Natural killer cell (primary cell): ENCODE data around the gene HEXB. TPM values are rescaled to one million over a fixed set of nuclear protein-coding genes. Genes with fewer than 3 reads are reported as not detected.

ENCODE experiments used
- ATAC-seq, 3 donors: fragments of 150-1000 bp in 2 of 3; fragments of 200-7000 bp in 1 of 3; cut with Tn5 transposase; 1 replicate in 1 of 3; 2 replicates in 2 of 3; pipeline ENCODE4 v1.10.0; 2021; ENCODE audit warnings: mild to moderate bottlenecking in 2 of 3, moderate library complexity in 2 of 3
- DNase-seq, 2 donors: peaks; one replicate each; pipeline versions ENCODE4 v3.0.0 to v3.0.0-alpha.2; 2013 to 2021; ENCODE audit warnings: mixed read lengths in 1 of 2
- H3K27ac ChIP-seq: one replicate; pipeline ENCODE4 v1.5.1; 2013; ENCODE audit warnings: mild to moderate bottlenecking, low read length
- H3K27me3 ChIP-seq: one replicate; pipeline ENCODE4 v1.6.1; 2013; ENCODE audit warnings: low read length; ENCODE audit not compliant: control insufficient read depth, insufficient read depth
- H3K36me3 ChIP-seq: one replicate; pipeline ENCODE4 v1.6.1; 2013; ENCODE audit warnings: low read length; ENCODE audit not compliant: control insufficient read depth, insufficient read depth
- H3K4me1 ChIP-seq: one replicate; pipeline ENCODE4 v1.6.1; 2013; ENCODE audit warnings: low read length; ENCODE audit not compliant: control insufficient read depth, insufficient read depth
- H3K4me3 ChIP-seq: one replicate; pipeline ENCODE4 v1.5.1; 2013; ENCODE audit warnings: low read length
- H3K9me3 ChIP-seq: one replicate; pipeline ENCODE4 v1.6.1; 2013; ENCODE audit warnings: low read length; ENCODE audit not compliant: control insufficient read depth, insufficient read depth
- H3K27ac Mint-ChIP-seq, 2 donors: one replicate each; pipeline ENCODE4 v1.8.0; 2022; ENCODE audit warnings: mild to moderate bottlenecking in 2 of 2, mixed read lengths in 2 of 2, moderate library complexity in 1 of 2
- H3K27me3 Mint-ChIP-seq, 2 donors: one replicate each; pipeline ENCODE4 v1.8.0; 2022; ENCODE audit warnings: low read depth in 2 of 2, mixed read lengths in 2 of 2
- H3K36me3 Mint-ChIP-seq: one replicate; pipeline ENCODE4 v1.8.0; 2022; ENCODE audit warnings: mixed read lengths
- H3K4me1 Mint-ChIP-seq, 2 donors: one replicate each; pipeline ENCODE4 v1.8.0; 2022; ENCODE audit warnings: mixed read lengths in 2 of 2
- H3K4me3 Mint-ChIP-seq: one replicate; pipeline ENCODE4 v1.8.0; 2022; ENCODE audit warnings: mild to moderate bottlenecking, moderate library complexity, mixed read lengths
- H3K9me3 Mint-ChIP-seq, 2 donors: one replicate each; pipeline ENCODE4 v1.8.0; 2022; ENCODE audit warnings: mixed read lengths in 2 of 2
- WGBS: methylation state at CpG from one replicate; pipeline ENCODE4 v1.1.7; 2013; ENCODE audit warnings: missing lambda C conversion rate; ENCODE audit not compliant: insufficient coverage; 5-methylcytosine and 5-hydroxymethylcytosine counted together
- intact Hi-C: fragments of 100-400 bp; cut with micrococcal nuclease; formaldehyde crosslinking; loops from one replicate; pipeline ENCODE4 v1.14.2; 2022
- total RNA-seq, 4 donors: library from RNA; stranded (reverse); fragments of 120-200 nt in 1 of 4; gene quantifications; one replicate each; pipeline versions ENCODE4 v1.2.3 to v1.2.4, GENCODE V29; 2013 to 2022
- TF ChIP-seq, protein P1 (sequence below): fragments of 200-600 bp; IDR thresholded peaks from one replicate; pipeline ENCODE4 v1.8.0; 2022; ENCODE audit warnings: antibody characterized with exemption

HEXB gene
- total RNA-seq, 3 donors from 2014 or later (not counting 1 experiment from before 2014, with no cell fraction given), result 55.3 to 61.4 (median 55.5) TPM

DNA sequence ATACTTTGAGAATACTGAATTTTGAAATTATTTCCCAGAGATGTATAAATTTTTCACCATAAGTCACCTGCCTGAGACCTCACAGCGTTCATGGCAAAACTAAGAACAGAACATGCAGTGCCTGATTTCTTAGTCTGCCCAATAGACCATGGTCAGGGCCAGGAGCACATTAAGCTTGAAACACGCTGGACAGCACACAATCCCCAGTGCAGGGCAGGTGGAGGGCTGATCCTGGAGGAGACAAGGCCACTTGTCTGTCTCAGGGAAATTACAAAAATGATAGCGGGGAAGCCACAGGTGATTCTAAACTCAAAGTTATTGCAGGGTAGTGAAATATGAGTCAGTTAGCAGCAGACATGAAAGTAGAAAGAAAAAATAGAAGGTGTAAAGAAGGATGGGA, 25.9 kb upstream of the HEXB start:
- H3K4me3 Mint-ChIP-seq, result no peak overlapping the region
- H3K27ac Mint-ChIP-seq, result no peak overlapping the region
- no peak for DNase-seq
- Histone ChIP-seq H3K4me1 (no peaks in the 10 kb centered on the region), H3K36me3 (no peaks in the 10 kb centered on the region), H3K9me3 (no peaks in the 10 kb centered on the region), H3K27me3 (no peaks in the 10 kb centered on the region), H3K4me3 (no peak overlapping the region), H3K27ac (no peak overlapping the region)
- no peaks in the 10 kb centered on the region for H3K36me3 Mint-ChIP-seq
- 61% methylated on average over 3 of the region's 3 CpGs for WGBS
- no peaks in the 10 kb centered on the region for H3K9me3 Mint-ChIP-seq
- TF ChIP-seq, protein P1, sequence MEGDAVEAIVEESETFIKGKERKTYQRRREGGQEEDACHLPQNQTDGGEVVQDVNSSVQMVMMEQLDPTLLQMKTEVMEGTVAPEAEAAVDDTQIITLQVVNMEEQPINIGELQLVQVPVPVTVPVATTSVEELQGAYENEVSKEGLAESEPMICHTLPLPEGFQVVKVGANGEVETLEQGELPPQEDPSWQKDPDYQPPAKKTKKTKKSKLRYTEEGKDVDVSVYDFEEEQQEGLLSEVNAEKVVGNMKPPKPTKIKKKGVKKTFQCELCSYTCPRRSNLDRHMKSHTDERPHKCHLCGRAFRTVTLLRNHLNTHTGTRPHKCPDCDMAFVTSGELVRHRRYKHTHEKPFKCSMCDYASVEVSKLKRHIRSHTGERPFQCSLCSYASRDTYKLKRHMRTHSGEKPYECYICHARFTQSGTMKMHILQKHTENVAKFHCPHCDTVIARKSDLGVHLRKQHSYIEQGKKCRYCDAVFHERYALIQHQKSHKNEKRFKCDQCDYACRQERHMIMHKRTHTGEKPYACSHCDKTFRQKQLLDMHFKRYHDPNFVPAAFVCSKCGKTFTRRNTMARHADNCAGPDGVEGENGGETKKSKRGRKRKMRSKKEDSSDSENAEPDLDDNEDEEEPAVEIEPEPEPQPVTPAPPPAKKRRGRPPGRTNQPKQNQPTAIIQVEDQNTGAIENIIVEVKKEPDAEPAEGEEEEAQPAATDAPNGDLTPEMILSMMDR, result no peak
- no peak for ATAC-seq
- H3K27me3 Mint-ChIP-seq, result peaks cover 20 to 25% of the 10 kb centered on the region in 2 donors
- peaks cover 7 to 11% of the 10 kb centered on the region in 2 donors for H3K4me1 Mint-ChIP-seq
- intact Hi-C loops, result no loop called here

DNA sequence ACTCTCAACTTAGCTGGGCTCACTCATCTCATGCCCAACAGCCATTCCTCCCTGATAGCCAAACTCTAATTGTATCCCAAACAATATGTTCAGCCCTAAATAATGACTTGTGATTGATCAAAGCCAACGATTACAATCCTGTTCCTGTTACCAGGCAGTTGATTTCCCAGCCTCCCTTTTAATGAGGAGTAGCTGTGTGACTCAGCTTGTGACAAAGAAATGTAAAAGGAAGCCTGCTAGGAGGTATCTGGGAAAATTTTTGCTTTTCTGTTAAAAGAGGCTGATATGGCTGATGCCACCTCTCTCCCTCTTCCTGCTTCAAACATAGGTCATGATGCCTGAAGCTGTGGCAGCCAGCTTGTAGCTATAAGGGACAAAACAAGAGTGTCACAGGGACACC, 24.9 kb upstream of the HEXB start:
- H3K9me3 Mint-ChIP-seq, result no peaks in the 10 kb centered on the region
- peaks cover 0 to 2% of the 10 kb centered on the region in 2 donors for H3K4me1 Mint-ChIP-seq
- intact Hi-C loops, result no loop called here
- H3K27ac ChIP-seq, result no peak overlapping the region
- peaks cover 20 to 27% of the 10 kb centered on the region in 2 donors for H3K27me3 Mint-ChIP-seq
- no peak overlapping the region for H3K4me3 Mint-ChIP-seq
- WGBS, result 89% methylated on average over 1 of the region's 1 CpG
- no peak overlapping the region for H3K4me3 ChIP-seq
- TF ChIP-seq, protein P1, result no peak
- H3K9me3 ChIP-seq, result no peaks in the 10 kb centered on the region
- H3K27ac Mint-ChIP-seq, result no peak overlapping the region
- H3K36me3 ChIP-seq, result no peaks in the 10 kb centered on the region
- H3K4me1 ChIP-seq, result no peaks in the 10 kb centered on the region
- no peaks in the 10 kb centered on the region for H3K27me3 ChIP-seq
- DNase-seq, result no peak
- no peak for ATAC-seq
- no peaks in the 10 kb centered on the region for H3K36me3 Mint-ChIP-seq

DNA sequence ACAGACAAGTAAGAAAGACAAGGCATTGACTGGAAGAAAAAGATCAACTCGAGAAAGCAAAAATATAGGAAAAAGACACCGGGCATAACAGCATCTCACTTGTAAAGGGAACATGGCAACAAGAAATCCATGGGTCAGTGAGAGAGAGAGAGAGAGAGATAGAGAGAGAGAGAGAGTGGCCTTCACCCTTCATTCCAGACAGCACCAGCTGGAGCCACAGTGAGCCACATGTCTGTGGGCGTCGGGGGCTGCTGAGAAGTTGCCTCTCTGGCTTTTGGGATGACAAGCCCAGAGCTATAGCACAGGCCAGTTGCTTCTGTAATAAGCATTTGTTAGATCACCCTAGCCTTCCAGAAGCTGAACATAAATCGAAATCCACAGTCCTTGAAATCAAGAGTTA, 24.2 kb upstream of the HEXB start:
- WGBS, result 78% methylated on average over 5 of the region's 5 CpGs
- Histone ChIP-seq H3K4me1 (no peaks in the 10 kb centered on the region), H3K36me3 (no peaks in the 10 kb centered on the region), H3K9me3 (no peaks in the 10 kb centered on the region), H3K27me3 (no peaks in the 10 kb centered on the region), H3K27ac (no peak overlapping the region), H3K4me3 (no peak overlapping the region)
- Mint-ChIP-seq H3K27me3 (peaks cover 20 to 34% of the 10 kb centered on the region in 2 donors), H3K4me1 (no peaks in the 10 kb centered on the region), H3K4me3 (no peak overlapping the region), H3K27ac (no peak overlapping the region), H3K9me3 (no peaks in the 10 kb centered on the region), H3K36me3 (no peaks in the 10 kb centered on the region)
- intact Hi-C loops, result no loop called here
- DNase-seq, result no peak
- ATAC-seq, result no peak
- TF ChIP-seq, protein P1, result no peak

DNA sequence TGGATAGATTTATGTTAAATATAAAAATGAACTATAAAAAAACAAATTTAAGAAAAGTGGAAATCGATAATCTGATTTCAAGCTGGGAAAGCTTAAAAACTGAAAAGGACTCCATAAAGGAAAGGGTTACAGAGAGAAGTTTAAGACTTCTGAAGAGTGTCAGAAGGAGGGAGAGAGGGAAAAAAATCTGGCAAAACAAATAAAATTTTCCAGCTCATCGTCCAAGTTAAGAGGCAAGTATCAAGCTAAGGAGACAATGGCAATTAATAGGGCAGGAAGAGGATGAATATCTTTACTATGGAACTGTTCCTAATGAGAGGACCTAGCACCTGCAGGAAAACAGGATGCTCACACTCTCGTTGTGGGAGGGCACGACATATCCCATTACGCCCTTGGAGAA, 20.5 kb upstream of the HEXB start:
- no peak overlapping the region for H3K4me3 Mint-ChIP-seq
- Histone ChIP-seq H3K27ac (no peak overlapping the region), H3K4me3 (no peak overlapping the region), H3K27me3 (no peaks in the 10 kb centered on the region), H3K4me1 (no peaks in the 10 kb centered on the region), H3K36me3 (no peaks in the 10 kb centered on the region), H3K9me3 (no peaks in the 10 kb centered on the region)
- ATAC-seq (no peak), DNase-seq (no peak)
- no peaks in the 10 kb centered on the region for H3K4me1 Mint-ChIP-seq
- no peaks in the 10 kb centered on the region for H3K9me3 Mint-ChIP-seq
- H3K36me3 Mint-ChIP-seq, result no peaks in the 10 kb centered on the region
- H3K27me3 Mint-ChIP-seq, result peaks cover 14 to 28% of the 10 kb centered on the region in 2 donors
- no peak overlapping the region for H3K27ac Mint-ChIP-seq
- intact Hi-C loops, result no loop called here
- TF ChIP-seq, protein P1, result no peak
- WGBS, result 88% methylated on average over 4 of the region's 5 CpGs
